ENCODE results near the gene PPP3R2. TPM values are rescaled to one million over a fixed set of nuclear protein-coding genes. Genes with fewer than 3 reads are reported as not detected.

Gene PPP3R2
- total and polyA plus RNA-seq, 2 experiments from 2014 or later, result not detected

DNA sequence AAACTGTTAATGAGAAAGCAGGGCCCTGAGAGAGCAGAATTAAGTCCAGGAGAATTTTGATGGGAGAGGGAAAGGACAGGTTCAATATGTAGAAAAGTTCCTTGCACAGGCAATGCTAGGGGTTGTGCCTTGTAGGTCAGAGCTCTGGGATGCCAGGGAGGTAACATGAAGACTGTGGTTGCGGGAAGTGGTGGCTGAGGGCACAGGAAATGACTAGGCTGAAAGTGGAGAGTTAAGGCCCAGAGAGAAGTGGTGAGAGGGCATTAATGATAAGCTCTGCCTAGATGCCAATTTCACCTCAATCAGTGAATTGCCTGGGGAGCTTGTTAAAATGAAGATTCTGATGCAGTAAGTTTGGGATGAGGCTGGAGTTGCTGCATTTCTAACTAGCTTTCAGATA is 31.5 kb upstream of the PPP3R2 start:
- H3K4me3 ChIP-seq, result no peak overlapping the region
- TF ChIP-seq, protein P1, sequence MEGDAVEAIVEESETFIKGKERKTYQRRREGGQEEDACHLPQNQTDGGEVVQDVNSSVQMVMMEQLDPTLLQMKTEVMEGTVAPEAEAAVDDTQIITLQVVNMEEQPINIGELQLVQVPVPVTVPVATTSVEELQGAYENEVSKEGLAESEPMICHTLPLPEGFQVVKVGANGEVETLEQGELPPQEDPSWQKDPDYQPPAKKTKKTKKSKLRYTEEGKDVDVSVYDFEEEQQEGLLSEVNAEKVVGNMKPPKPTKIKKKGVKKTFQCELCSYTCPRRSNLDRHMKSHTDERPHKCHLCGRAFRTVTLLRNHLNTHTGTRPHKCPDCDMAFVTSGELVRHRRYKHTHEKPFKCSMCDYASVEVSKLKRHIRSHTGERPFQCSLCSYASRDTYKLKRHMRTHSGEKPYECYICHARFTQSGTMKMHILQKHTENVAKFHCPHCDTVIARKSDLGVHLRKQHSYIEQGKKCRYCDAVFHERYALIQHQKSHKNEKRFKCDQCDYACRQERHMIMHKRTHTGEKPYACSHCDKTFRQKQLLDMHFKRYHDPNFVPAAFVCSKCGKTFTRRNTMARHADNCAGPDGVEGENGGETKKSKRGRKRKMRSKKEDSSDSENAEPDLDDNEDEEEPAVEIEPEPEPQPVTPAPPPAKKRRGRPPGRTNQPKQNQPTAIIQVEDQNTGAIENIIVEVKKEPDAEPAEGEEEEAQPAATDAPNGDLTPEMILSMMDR (IDR thresholded peaks at IDR 0.05; ENCODE audit: low read depth, low read length), result no peak
- no peak for DNase-seq (ENCODE audit: low read depth in 1 of 2, low spot score in 1 of 2)
- no peaks in the 10 kb centered on the region for H3K36me3 ChIP-seq
- no peaks in the 10 kb centered on the region for H3K4me1 ChIP-seq (ENCODE audit: low read depth)
- no peaks in the 10 kb centered on the region for H3K9me3 ChIP-seq (ENCODE audit: low read depth)
- H3K27ac ChIP-seq, result no peak overlapping the region
- no peaks in the 10 kb centered on the region for H3K27me3 ChIP-seq

DNA sequence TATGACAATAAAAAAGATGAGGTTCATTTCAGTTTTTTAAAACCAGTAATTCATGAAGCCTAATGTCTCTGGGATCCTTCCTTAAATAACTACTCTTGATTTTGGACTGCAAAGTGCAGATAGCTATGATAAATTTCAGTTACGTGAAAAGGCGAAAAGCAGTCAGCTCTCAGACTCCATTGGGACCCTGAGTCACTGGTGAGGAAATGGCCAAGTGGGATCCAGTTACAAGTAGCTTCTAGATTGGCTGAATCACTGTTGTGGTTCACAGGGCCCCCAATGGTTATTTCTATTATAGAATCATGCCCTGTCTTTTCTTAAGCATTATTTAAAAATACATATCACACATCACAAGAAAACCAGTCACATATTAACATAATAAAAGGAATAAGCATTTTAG is 31.1 kb upstream of the PPP3R2 start:
- Histone ChIP-seq H3K9me3 (ENCODE audit: low read depth) (no peaks in the 10 kb centered on the region), H3K36me3 (no peaks in the 10 kb centered on the region), H3K4me1 (ENCODE audit: low read depth) (no peaks in the 10 kb centered on the region), H3K27ac (no peak overlapping the region), H3K27me3 (no peaks in the 10 kb centered on the region), H3K4me3 (no peak overlapping the region)
- no peak for DNase-seq (ENCODE audit: low read depth in 1 of 2, low spot score in 1 of 2)
- TF ChIP-seq, protein P1 (IDR thresholded peaks at IDR 0.05; ENCODE audit: low read depth, low read length), result no peak

DNA sequence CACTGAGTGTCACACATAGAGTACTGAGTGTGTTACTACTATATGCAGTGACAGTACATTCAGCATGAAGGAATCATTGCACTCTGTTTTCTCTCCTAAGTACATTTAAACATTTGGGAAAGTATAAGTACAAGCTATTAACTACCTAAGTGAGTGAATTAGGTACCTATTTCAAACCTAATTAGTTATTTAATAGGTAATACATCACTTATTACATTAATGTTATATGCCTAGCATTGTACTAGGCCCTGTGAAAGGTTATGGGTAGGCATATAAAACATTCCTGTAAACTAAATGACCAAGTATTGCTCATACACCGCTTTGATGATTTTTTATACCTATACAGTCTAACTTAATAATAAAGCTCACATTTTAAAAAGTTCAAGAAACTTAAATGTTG is 25.7 kb upstream of the PPP3R2 start:
- Histone ChIP-seq H3K27me3 (no peaks in the 10 kb centered on the region), H3K36me3 (no peaks in the 10 kb centered on the region), H3K4me3 (no peak overlapping the region), H3K4me1 (ENCODE audit: low read depth) (no peaks in the 10 kb centered on the region), H3K9me3 (ENCODE audit: low read depth) (no peaks in the 10 kb centered on the region), H3K27ac (no peak overlapping the region)
- TF ChIP-seq, protein P1 (IDR thresholded peaks at IDR 0.05; ENCODE audit: low read depth, low read length), result no peak
- DNase-seq (ENCODE audit: low read depth in 1 of 2, low spot score in 1 of 2), result no peak

DNA sequence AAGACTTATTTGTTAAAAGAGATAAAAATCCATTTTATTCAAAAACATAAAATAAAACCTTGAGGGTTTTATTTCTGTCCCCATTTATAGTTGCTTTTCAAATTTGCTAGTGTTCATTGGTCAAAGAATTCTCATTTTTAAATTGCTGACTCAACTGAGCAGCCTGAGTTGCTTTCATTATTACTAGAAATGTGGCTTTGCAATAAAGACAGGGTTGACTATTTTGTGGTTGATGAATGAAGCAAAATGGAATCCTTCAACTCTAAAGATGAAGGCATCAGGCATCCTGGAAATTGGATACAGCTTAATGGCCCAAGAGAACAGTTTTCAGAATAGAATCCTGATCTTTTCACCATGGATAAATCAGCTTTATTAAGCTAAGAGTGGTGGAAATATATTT is 23.9 kb upstream of the PPP3R2 start:
- H3K9me3 ChIP-seq (ENCODE audit: low read depth), result no peaks in the 10 kb centered on the region
- H3K27ac ChIP-seq, result no peak overlapping the region
- no peak for DNase-seq (ENCODE audit: low read depth in 1 of 2, low spot score in 1 of 2)
- H3K4me1 ChIP-seq (ENCODE audit: low read depth), result no peaks in the 10 kb centered on the region
- no peaks in the 10 kb centered on the region for H3K27me3 ChIP-seq
- H3K4me3 ChIP-seq, result no peak overlapping the region
- TF ChIP-seq, protein P1 (IDR thresholded peaks at IDR 0.05; ENCODE audit: low read depth, low read length), result no peak
- H3K36me3 ChIP-seq, result no peaks in the 10 kb centered on the region

DNA sequence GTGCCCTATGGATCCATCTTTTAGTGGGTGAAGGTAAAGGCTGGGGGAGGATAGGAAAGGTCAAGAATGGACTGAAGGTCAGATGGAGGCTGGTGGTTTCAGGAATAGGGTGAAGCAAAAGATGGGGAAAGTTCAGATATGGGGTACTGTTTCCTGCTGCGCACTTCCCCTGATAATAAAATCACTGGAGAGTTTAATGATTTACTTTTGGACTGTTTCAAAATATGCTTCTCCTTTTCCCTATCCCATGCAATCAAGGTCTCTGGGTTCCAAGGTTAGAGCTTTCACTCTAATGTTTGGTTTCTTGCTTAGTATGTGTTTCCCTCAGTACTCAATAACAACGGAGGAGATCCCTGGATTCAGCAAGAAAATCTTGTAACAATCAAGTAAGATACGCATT is 10.8 kb upstream of the PPP3R2 start:
- TF ChIP-seq, protein P1 (IDR thresholded peaks at IDR 0.05; ENCODE audit: low read depth, low read length), result no peak
- no peak for DNase-seq (ENCODE audit: low read depth in 1 of 2, low spot score in 1 of 2)
- Histone ChIP-seq H3K4me1 (ENCODE audit: low read depth) (no peaks in the 10 kb centered on the region), H3K4me3 (no peak overlapping the region), H3K36me3 (no peaks in the 10 kb centered on the region), H3K9me3 (ENCODE audit: low read depth) (no peaks in the 10 kb centered on the region), H3K27me3 (no peaks in the 10 kb centered on the region), H3K27ac (no peak overlapping the region)

DNA sequence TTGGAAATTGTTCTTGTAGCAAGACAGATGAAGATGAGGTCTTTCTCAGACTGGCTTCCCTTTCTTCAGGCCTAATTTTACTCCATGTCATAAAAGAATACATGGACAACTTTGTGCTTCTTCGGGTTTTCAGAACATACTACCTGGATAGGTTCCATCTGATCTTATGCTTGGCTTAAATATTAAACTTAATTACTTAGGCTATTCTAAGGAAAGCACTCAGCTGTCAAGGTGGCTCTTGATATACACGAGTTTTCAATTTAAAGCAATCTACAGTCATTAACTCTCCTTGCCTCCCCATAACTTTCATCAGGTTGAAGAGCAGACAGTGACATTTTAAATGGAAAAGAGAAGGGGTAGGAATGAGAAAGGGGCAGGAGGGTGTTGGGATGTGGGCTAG is 9.5 kb upstream of the PPP3R2 start:
- H3K9me3 ChIP-seq (ENCODE audit: low read depth), result no peaks in the 10 kb centered on the region
- TF ChIP-seq, protein P1 (IDR thresholded peaks at IDR 0.05; ENCODE audit: low read depth, low read length), result no peak
- no peak for DNase-seq (ENCODE audit: low read depth in 1 of 2, low spot score in 1 of 2)

More for the DNA sequence above, 9.5 kb upstream of the PPP3R2 start:
- H3K36me3 ChIP-seq, result no peaks in the 10 kb centered on the region
- H3K4me3 ChIP-seq, result no peak overlapping the region
- no peak overlapping the region for H3K27ac ChIP-seq
- no peaks in the 10 kb centered on the region for H3K27me3 ChIP-seq
- H3K4me1 ChIP-seq (ENCODE audit: low read depth), result no peaks in the 10 kb centered on the region

Measured in cardiac muscle cell (in vitro differentiated cells and primary cell).